ENCODE measurements around the gene CTSE.
"Not testable (repeated sequence)": the region's sequence is repeated elsewhere in the genome, so short reads cannot be mapped to it uniquely, and the experiment has no call there.

CTSE gene

GRCh38 chr1:206013026-206013795, 10.5 kb downstream of the CTSE start:
- DNase-seq = no peak

GRCh38 chr1:206012086-206012859, 11.4 kb downstream of the CTSE start:
- no peak for DNase-seq

GRCh38 chr1:206011057-206011456, 12.6 kb downstream of the CTSE start:
- no peak for DNase-seq

- no peak for DNase-seq
Observed at GRCh38 chr1:206010060-206010459, 13.6 kb downstream of the CTSE start.

- DNase-seq = no peak
Observed at GRCh38 chr1:206006946-206007345, 16.7 kb downstream of the CTSE start.

- DNase-seq = no peak
Observed at GRCh38 chr1:206005778-206006180, 17.9 kb downstream of the CTSE start.

GRCh38 chr1:206005234-206005633, 18.5 kb downstream of the CTSE start:
- no peak for DNase-seq

- no peak for DNase-seq
Observed at GRCh38 chr1:206004826-206005225, 18.9 kb downstream of the CTSE start.

- DNase-seq = no peak
Observed at GRCh38 chr1:206003854-206004800, 19.6 kb downstream of the CTSE start.

- no peak for DNase-seq
Observed at GRCh38 chr1:206002871-206003801, 20.6 kb downstream of the CTSE start, which contains the start of gene RAB7B. Gene RAB7B (minus strand): TSS chr1:206003395. CDS start chr1:205994135, 9,260 bp downstream.

- no peak for DNase-seq
Observed at GRCh38 chr1:206002160-206002559, 21.5 kb downstream of the CTSE start.

- peak; percentile 32 for DNase-seq
Observed at GRCh38 chr1:206001476-206001888, 22.2 kb downstream of the CTSE start.

GRCh38 chr1:206000641-206001339, 22.9 kb downstream of the CTSE start:
- DNase-seq = no peak

- DNase-seq = no peak
Observed at GRCh38 chr1:205998457-205999241, 25.0 kb downstream of the CTSE start.

GRCh38 chr1:205996641-205997040, 27.1 kb downstream of the CTSE start:
- DNase-seq = not testable (repeated sequence)

GRCh38 chr1:205994346-205994745, 29.3 kb downstream of the CTSE start:
- no peak for DNase-seq

GRCh38 chr1:205993068-205993467, 30.6 kb downstream of the CTSE start:
- no peak for DNase-seq

- no peak for DNase-seq
Observed at GRCh38 chr1:205992218-205992882, 31.3 kb downstream of the CTSE start.

- no peak for DNase-seq
Observed at GRCh38 chr1:205991237-205991636, 32.5 kb downstream of the CTSE start.

- DNase-seq = no peak
Observed at GRCh38 chr1:205990226-205990625, 33.5 kb downstream of the CTSE start.
